AG04450 (cell line): ENCODE data around the gene AP3S1. TPM values are rescaled to one million over a fixed set of nuclear protein-coding genes. Genes with fewer than 3 reads are reported as not detected.
"Not testable (repeated sequence)": the region's sequence is repeated elsewhere in the genome, so short reads cannot be mapped to it uniquely, and the experiment has no call there.

ENCODE experiments used
- CTCF ChIA-PET: fragments of 300-600, 350-600 bp; formaldehyde crosslinking; extraction: SDS; loops from one replicate; lab custom pipeline; 2022; ENCODE audit warnings: antibody characterized with exemption, inconsistent platforms; lab: Charles Lee
- POLR2A ChIA-PET: fragments of 350-600 bp; formaldehyde crosslinking; extraction: SDS; loops from one replicate; lab custom pipeline; 2021; ENCODE audit warnings: antibody characterized with exemption, inconsistent platforms; lab: Yijun Ruan, JAX
- DNase-seq: peaks from one replicate; pipeline ENCODE4 v3.0.0-alpha.2; 2011; ENCODE audit warnings: low read depth, low spot score
- H3K27ac ChIP-seq: one replicate; pipeline ENCODE4 v1.5.1; 2012; ENCODE audit warnings: low read depth, low read length, control low read depth
- H3K27me3 ChIP-seq: one replicate; pipeline ENCODE4 v1.6.0; 2012; ENCODE audit warnings: low read length; ENCODE audit not compliant: control insufficient read depth, insufficient read depth
- H3K4me3 ChIP-seq: 2 replicates; pipeline ENCODE4 v1.5.1; 2011; ENCODE audit warnings: mild to moderate bottlenecking, low read depth, low read length, control low read depth
- H3K9me3 ChIP-seq: 2 replicates; pipeline ENCODE4 v1.5.1; 2012; ENCODE audit warnings: low read length; ENCODE audit not compliant: control insufficient read depth, insufficient read depth
- CTCF ChIP-seq: IDR thresholded peaks from 2 replicates; pipeline ENCODE4 v1.5.1; 2011; ENCODE audit warnings: low read depth, low read length, control low read depth, inconsistent platforms
- polyA plus RNA-seq: library from polyadenylated mRNA; depleted of rRNA; stranded (reverse); fragments of >200 nt; gene quantifications from 2 replicates; pipeline ENCODE4 v1.2.3, GENCODE V29; 2011

The AP3S1 gene
- polyA plus RNA-seq, 1 experiment: 171 TPM

- H3K27me3 ChIP-seq: no peaks in the 10 kb centered on the region
- DNase-seq: no peak
- TF ChIP-seq CTCF: no peak
- H3K4me3 ChIP-seq: no peak overlapping the region
- CTCF ChIA-PET: no interaction called here
- no peak overlapping the region for H3K27ac ChIP-seq
- POLR2A ChIA-PET: no interaction called here
- H3K9me3 ChIP-seq: no peaks in the 10 kb centered on the region
These were observed 40.6 kb upstream of the AP3S1 start for GRCh38 chr5:115801152-115801551.

DNA sequence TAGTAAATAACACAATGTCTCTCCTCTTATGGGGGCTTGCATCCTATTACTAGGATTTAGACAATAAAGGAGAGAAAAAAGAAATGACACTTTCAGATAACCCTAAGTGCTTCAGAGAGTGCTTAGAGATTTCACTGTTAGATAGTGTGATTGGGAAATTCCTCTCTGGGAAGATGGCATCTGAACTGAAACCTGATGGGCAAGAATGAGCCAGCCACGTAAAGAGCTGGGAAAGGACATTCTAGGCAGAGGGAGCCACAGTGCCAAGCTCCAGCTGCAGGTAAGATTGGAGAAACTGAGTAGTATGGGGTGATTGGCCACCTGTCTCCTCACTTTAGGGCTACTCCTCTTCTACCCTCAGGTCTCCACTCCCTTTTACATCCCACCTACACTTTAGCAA is 39.8 kb upstream of the AP3S1 start:
- Histone ChIP-seq H3K4me3 (no peak overlapping the region), H3K27me3 (no peaks in the 10 kb centered on the region), H3K9me3 (no peaks in the 10 kb centered on the region), H3K27ac (no peak overlapping the region)
- ChIA-PET CTCF (no interaction called here), POLR2A (no interaction called here)
- DNase-seq: no peak
- no peak for TF ChIP-seq CTCF

- ChIA-PET CTCF (interaction anchor here (1.1 kb wide), 1 partner anchor 173 kb away, joined by 4 read pairs; no protein-coding TSS in a partner anchor), POLR2A (no interaction called here)
- no peak for TF ChIP-seq CTCF
- Histone ChIP-seq H3K4me3 (no peak overlapping the region), H3K9me3 (no peaks in the 10 kb centered on the region), H3K27me3 (no peaks in the 10 kb centered on the region), H3K27ac (no peak overlapping the region)
- no peak for DNase-seq
These were observed 34.6 kb upstream of the AP3S1 start for GRCh38 chr5:115806986-115807653.

DNA sequence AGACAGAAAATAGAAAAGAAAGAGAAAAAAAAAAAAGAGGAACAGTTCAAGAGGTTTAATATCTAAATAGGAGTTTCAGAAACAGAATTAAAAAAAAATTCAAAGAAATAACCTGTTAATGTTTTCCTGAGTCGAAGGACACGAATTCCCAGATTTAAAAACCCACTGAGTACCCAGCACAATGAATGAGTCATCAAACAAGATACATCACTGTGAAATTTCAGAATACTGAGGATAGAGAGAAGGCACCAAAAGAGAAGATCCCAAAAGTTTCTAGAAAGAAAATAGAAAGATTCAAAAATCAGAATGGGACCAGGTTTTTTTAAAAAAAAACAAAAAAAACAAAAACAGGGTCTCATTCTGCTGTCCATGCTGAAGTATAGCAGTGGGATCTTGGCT is 34.1 kb upstream of the AP3S1 start:
- POLR2A ChIA-PET: no interaction called here
- H3K27me3 ChIP-seq: no peaks in the 10 kb centered on the region
- H3K9me3 ChIP-seq: no peaks in the 10 kb centered on the region
- no peak for DNase-seq
- no peak overlapping the region for H3K4me3 ChIP-seq
- no peak overlapping the region for H3K27ac ChIP-seq
- CTCF ChIA-PET: no interaction called here
- TF ChIP-seq CTCF: no peak

DNA sequence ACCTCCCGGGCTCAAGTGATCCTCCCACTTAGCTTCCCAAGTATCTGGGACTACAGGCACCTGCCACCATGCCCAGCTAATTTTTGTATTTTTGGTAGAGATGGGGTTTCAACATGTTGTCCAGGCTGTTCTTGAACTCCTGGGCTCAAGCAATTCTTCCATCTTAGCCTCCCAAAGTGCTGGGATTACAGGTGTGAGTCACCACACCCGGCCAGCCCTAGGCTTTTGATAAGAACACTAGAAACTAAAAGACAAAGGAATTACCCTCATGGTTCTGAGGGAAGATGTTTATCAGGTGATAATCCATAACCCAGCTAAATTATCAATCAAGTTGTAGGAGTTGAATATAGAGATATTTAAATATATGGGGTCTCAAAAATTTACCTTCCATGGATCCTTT is 33.7 kb upstream of the AP3S1 start:
- H3K27me3 ChIP-seq, H3K27ac ChIP-seq, POLR2A ChIA-PET, H3K4me3 ChIP-seq, DNase-seq, CTCF ChIA-PET, H3K9me3 ChIP-seq: not testable (repeated sequence)
